ENCODE measurements around the gene SLIT3. TPM values are rescaled to one million over a fixed set of nuclear protein-coding genes. Genes with fewer than 3 reads are reported as not detected.

Gene SLIT3
- total and polyA plus RNA-seq, 2 experiments from 2014 or later: 0.59 to 0.71 TPM

DNA sequence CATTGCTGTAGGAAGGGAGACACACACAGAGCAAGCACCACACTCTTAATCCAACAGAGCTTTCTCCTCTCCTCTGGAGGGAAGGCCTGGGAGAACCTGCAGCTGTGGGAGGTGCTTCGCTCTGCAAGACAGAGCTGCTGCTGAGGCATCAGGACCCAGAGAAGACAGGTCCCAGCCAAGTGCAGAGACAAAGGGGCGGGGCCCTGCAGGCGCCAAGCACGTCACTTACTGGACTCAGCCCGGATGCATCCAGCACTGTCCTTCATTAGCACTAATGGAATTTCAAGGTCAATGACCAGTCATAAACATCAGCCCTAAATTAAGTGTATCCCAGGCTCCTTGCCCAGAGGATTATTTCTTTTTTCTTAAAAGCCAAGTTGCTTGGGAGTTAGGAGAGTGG, 384.7 kb downstream of the SLIT3 start:
- no peaks in the 10 kb centered on the region for H3K27me3 ChIP-seq (ENCODE audit: insufficient read depth)
- no peaks in the 10 kb centered on the region for H3K9me3 Mint-ChIP-seq
- H3K4me1 Mint-ChIP-seq: peaks cover 26% of the 10 kb centered on the region
- no peak overlapping the region for H3K4me2 ChIP-seq
- TF ChIP-seq NANOG (IDR thresholded peaks at IDR 0.05; ENCODE audit: borderline replicate concordance) (no peak), POLR2AphosphoS5 (IDR thresholded peaks at IDR 0.05; ENCODE audit: low read depth) (no peak), JUNB (IDR thresholded peaks at IDR 0.05; ENCODE audit: unreplicated experiment) (no peak), CTCF (conservative IDR thresholded peaks at IDR 0.05; ENCODE audit: low read depth in 2 of 2) (no peak), ZNF331 (CRISPR knock-in tag; IDR thresholded peaks at IDR 0.05; ENCODE audit: low read depth) (no peak), EZH2 (IDR thresholded peaks at IDR 0.05; ENCODE audit: low read depth, unreplicated experiment) (no peak), ZNF114 (CRISPR knock-in tag; IDR thresholded peaks at IDR 0.05) (no peak)
- TF ChIP-seq, protein P1, sequence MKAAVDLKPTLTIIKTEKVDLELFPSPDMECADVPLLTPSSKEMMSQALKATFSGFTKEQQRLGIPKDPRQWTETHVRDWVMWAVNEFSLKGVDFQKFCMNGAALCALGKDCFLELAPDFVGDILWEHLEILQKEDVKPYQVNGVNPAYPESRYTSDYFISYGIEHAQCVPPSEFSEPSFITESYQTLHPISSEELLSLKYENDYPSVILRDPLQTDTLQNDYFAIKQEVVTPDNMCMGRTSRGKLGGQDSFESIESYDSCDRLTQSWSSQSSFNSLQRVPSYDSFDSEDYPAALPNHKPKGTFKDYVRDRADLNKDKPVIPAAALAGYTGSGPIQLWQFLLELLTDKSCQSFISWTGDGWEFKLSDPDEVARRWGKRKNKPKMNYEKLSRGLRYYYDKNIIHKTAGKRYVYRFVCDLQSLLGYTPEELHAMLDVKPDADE (IDR thresholded peaks at IDR 0.05): no peak
- TF ChIP-seq, protein P2, sequence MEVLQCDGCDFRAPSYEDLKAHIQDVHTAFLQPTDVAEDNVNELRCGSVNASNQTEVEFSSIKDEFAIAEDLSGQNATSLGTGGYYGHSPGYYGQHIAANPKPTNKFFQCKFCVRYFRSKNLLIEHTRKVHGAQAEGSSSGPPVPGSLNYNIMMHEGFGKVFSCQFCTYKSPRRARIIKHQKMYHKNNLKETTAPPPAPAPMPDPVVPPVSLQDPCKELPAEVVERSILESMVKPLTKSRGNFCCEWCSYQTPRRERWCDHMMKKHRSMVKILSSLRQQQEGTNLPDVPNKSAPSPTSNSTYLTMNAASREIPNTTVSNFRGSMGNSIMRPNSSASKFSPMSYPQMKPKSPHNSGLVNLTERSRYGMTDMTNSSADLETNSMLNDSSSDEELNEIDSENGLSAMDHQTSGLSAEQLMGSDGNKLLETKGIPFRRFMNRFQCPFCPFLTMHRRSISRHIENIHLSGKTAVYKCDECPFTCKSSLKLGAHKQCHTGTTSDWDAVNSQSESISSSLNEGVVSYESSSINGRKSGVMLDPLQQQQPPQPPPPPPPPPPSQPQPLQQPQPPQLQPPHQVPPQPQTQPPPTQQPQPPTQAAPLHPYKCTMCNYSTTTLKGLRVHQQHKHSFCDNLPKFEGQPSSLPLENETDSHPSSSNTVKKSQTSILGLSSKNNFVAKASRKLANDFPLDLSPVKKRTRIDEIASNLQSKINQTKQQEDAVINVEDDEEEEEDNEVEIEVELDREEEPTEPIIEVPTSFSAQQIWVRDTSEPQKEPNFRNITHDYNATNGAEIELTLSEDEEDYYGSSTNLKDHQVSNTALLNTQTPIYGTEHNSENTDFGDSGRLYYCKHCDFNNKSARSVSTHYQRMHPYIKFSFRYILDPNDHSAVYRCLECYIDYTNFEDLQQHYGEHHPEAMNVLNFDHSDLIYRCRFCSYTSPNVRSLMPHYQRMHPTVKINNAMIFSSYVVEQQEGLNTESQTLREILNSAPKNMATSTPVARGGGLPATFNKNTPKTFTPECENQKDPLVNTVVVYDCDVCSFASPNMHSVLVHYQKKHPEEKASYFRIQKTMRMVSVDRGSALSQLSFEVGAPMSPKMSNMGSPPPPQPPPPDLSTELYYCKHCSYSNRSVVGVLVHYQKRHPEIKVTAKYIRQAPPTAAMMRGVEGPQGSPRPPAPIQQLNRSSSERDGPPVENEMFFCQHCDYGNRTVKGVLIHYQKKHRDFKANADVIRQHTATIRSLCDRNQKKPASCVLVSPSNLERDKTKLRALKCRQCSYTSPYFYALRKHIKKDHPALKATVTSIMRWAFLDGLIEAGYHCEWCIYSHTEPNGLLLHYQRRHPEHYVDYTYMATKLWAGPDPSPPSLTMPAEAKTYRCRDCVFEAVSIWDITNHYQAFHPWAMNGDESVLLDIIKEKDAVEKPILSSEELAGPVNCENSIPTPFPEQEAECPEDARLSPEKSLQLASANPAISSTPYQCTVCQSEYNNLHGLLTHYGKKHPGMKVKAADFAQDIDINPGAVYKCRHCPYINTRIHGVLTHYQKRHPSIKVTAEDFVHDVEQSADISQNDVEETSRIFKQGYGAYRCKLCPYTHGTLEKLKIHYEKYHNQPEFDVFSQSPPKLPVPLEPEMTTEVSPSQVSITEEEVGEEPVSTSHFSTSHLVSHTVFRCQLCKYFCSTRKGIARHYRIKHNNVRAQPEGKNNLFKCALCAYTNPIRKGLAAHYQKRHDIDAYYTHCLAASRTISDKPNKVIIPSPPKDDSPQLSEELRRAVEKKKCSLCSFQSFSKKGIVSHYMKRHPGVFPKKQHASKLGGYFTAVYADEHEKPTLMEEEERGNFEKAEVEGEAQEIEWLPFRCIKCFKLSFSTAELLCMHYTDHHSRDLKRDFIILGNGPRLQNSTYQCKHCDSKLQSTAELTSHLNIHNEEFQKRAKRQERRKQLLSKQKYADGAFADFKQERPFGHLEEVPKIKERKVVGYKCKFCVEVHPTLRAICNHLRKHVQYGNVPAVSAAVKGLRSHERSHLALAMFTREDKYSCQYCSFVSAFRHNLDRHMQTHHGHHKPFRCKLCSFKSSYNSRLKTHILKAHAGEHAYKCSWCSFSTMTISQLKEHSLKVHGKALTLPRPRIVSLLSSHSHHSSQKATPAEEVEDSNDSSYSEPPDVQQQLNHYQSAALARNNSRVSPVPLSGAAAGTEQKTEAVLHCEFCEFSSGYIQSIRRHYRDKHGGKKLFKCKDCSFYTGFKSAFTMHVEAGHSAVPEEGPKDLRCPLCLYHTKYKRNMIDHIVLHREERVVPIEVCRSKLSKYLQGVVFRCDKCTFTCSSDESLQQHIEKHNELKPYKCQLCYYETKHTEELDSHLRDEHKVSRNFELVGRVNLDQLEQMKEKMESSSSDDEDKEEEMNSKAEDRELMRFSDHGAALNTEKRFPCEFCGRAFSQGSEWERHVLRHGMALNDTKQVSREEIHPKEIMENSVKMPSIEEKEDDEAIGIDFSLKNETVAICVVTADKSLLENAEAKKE (CRISPR knock-in tag; IDR thresholded peaks at IDR 0.05): peak; percentile 66; the same call in 1 of the 2 replicates
- H3K9me2 ChIP-seq (ENCODE audit: insufficient read depth): no peaks in the 10 kb centered on the region
- no peak overlapping the region for H3K4me3 Mint-ChIP-seq
- H3K36me3 ChIP-seq (ENCODE audit: insufficient read depth): no peaks in the 10 kb centered on the region
- H2AFZ ChIP-seq: no peak overlapping the region
- H3K27ac Mint-ChIP-seq: no peak overlapping the region
- H3K27ac ChIP-seq (ENCODE audit: low read depth): no peak overlapping the region
- ATAC-seq (peak; percentile 97), DNase-seq (ENCODE audit: low spot score) (peak; percentile 60)
- H3K79me2 ChIP-seq (replicated peaks; ENCODE audit: insufficient read depth): no peaks in the 10 kb centered on the region
- no peaks in the 10 kb centered on the region for H4K20me1 ChIP-seq (replicated peaks; ENCODE audit: insufficient read depth)
- H3K4me3 ChIP-seq: no peak overlapping the region
- H3K27me3 Mint-ChIP-seq (ENCODE audit: insufficient read depth, low read depth, poor library complexity): no peaks in the 10 kb centered on the region
- no peaks in the 10 kb centered on the region for H3F3A ChIP-seq (replicated peaks; ENCODE audit: low read depth)
- peaks cover 9% of the 10 kb centered on the region; the same call in 1 of the 2 replicates for H3K4me1 ChIP-seq (ENCODE audit: insufficient read depth)
- no peaks in the 10 kb centered on the region for H3K36me3 Mint-ChIP-seq (ENCODE audit: low read depth)

Data from GM23338 (cell line).